ENCODE measurements around the gene CD164L2.
A peak's percentile ranks its signal among the peaks of the same experiment; 100 is the strongest.

Gene CD164L2

GRCh38 chr1:27339213-27339612 lies 43.9 kb downstream of the CD164L2 start:
- ATAC-seq = no peak
- peaks cover 55% of the 10 kb centered on the region for H3K4me1 Mint-ChIP-seq
- no peak overlapping the region for H3K4me3 Mint-ChIP-seq
- H3K27me3 Mint-ChIP-seq = no peaks in the 10 kb centered on the region
- H3K9me3 Mint-ChIP-seq = no peaks in the 10 kb centered on the region
- H3K27ac Mint-ChIP-seq = peak overlapping the region; percentile 80
- H3K36me3 Mint-ChIP-seq = peaks cover 29% of the 10 kb centered on the region

- Mint-ChIP-seq H3K9me3 (no peaks in the 10 kb centered on the region), H3K4me3 (no peak overlapping the region), H3K27ac (peak overlapping the region; percentile 80), H3K36me3 (peaks cover 34% of the 10 kb centered on the region), H3K27me3 (no peaks in the 10 kb centered on the region), H3K4me1 (peaks cover 50% of the 10 kb centered on the region)
- no peak for ATAC-seq
These were observed 44.4 kb downstream of the CD164L2 start for GRCh38 chr1:27338751-27339150.

- no peaks in the 10 kb centered on the region for H3K9me3 Mint-ChIP-seq
- H3K36me3 Mint-ChIP-seq = peaks cover 51% of the 10 kb centered on the region
- H3K4me1 Mint-ChIP-seq = peaks cover 46% of the 10 kb centered on the region
- no peak for ATAC-seq
- H3K27ac Mint-ChIP-seq = no peak overlapping the region
- H3K27me3 Mint-ChIP-seq = no peaks in the 10 kb centered on the region
- no peak overlapping the region for H3K4me3 Mint-ChIP-seq
These were observed 46.4 kb downstream of the CD164L2 start for GRCh38 chr1:27336756-27337155.

GRCh38 chr1:27335506-27336422 lies 47.4 kb downstream of the CD164L2 start:
- H3K27me3 Mint-ChIP-seq = no peaks in the 10 kb centered on the region
- no peaks in the 10 kb centered on the region for H3K9me3 Mint-ChIP-seq
- H3K36me3 Mint-ChIP-seq = peaks cover 54% of the 10 kb centered on the region
- no peak for ATAC-seq
- no peak overlapping the region for H3K4me3 Mint-ChIP-seq
- no peak overlapping the region for H3K27ac Mint-ChIP-seq
- peaks cover 38% of the 10 kb centered on the region for H3K4me1 Mint-ChIP-seq

- Mint-ChIP-seq H3K27me3 (no peaks in the 10 kb centered on the region), H3K9me3 (no peaks in the 10 kb centered on the region), H3K36me3 (peaks cover 55% of the 10 kb centered on the region), H3K4me1 (peaks cover 29% of the 10 kb centered on the region), H3K4me3 (no peak overlapping the region), H3K27ac (peak overlapping the region; percentile 50)
- no peak for ATAC-seq
These were observed 49.3 kb downstream of the CD164L2 start for GRCh38 chr1:27333717-27334279.

- Mint-ChIP-seq H3K4me1 (peaks cover 38% of the 10 kb centered on the region), H3K36me3 (peaks cover 50% of the 10 kb centered on the region), H3K4me3 (no peak overlapping the region), H3K9me3 (no peaks in the 10 kb centered on the region), H3K27me3 (no peaks in the 10 kb centered on the region), H3K27ac (peak overlapping the region; percentile 50)
- ATAC-seq = peak; percentile 72
These were observed 50.4 kb downstream of the CD164L2 start for GRCh38 chr1:27332536-27333281.

- no peaks in the 10 kb centered on the region for H3K9me3 Mint-ChIP-seq
- ATAC-seq = no peak
- no peaks in the 10 kb centered on the region for H3K27me3 Mint-ChIP-seq
- H3K4me3 Mint-ChIP-seq = no peak overlapping the region
- peaks cover 38% of the 10 kb centered on the region for H3K4me1 Mint-ChIP-seq
- peak overlapping the region; percentile 50 for H3K27ac Mint-ChIP-seq
- peaks cover 46% of the 10 kb centered on the region for H3K36me3 Mint-ChIP-seq
These were observed 51.2 kb downstream of the CD164L2 start for GRCh38 chr1:27331922-27332321.

GRCh38 chr1:27331426-27331825 lies 51.7 kb downstream of the CD164L2 start:
- H3K9me3 Mint-ChIP-seq = no peaks in the 10 kb centered on the region
- H3K27ac Mint-ChIP-seq = no peak overlapping the region
- no peak overlapping the region for H3K4me3 Mint-ChIP-seq
- no peak for ATAC-seq
- peaks cover 41% of the 10 kb centered on the region for H3K36me3 Mint-ChIP-seq
- H3K27me3 Mint-ChIP-seq = no peaks in the 10 kb centered on the region
- peaks cover 38% of the 10 kb centered on the region for H3K4me1 Mint-ChIP-seq

GRCh38 chr1:27330786-27331185 lies 52.3 kb downstream of the CD164L2 start:
- peaks cover 36% of the 10 kb centered on the region for H3K36me3 Mint-ChIP-seq
- no peak for ATAC-seq
- peaks cover 44% of the 10 kb centered on the region for H3K4me1 Mint-ChIP-seq
- no peak overlapping the region for H3K27ac Mint-ChIP-seq
- H3K27me3 Mint-ChIP-seq = no peaks in the 10 kb centered on the region
- no peak overlapping the region for H3K4me3 Mint-ChIP-seq
- no peaks in the 10 kb centered on the region for H3K9me3 Mint-ChIP-seq

All from stimulated activated memory B cell treated with anti-CD40 and anti-IgM and Interleukin-4, amounts not matched to agents 10 μg/mL and 1 μg/mL and 100 μg/mL, for 72 hours (primary cell).